SU-DHL-6 (cell line): ENCODE measurements around the gene OLFM4.

Experiments used
- H2AFZ ChIP-seq: fragments of 200-600 bp; sonication (generic); 2 replicates; pipeline ENCODE4 v1.6.1; 2014; ENCODE audit warnings: low read depth, mild to moderate bottlenecking, moderate library complexity, mixed read lengths, antibody characterized with exemption, low read length; ENCODE audit not compliant: severe bottlenecking
- H3F3A ChIP-seq: fragments of 200-600 bp; shearing (Covaris generic); 2 replicates; pipeline ENCODE4 v1.6.0; 2016; ENCODE audit warnings: antibody characterized with exemption, mild to moderate bottlenecking; ENCODE audit not compliant: insufficient read depth
- H3K27ac ChIP-seq: fragments of 200-600 bp; sonication (generic); 2 replicates; pipeline ENCODE4 v1.5.1; 2016; ENCODE audit warnings: low read depth, mild to moderate bottlenecking, low read length, moderate library complexity, mixed read lengths
- H3K27me3 ChIP-seq: fragments of 200-600 bp; sonication (generic), shearing (Covaris generic); 2 replicates; pipeline ENCODE4 v1.6.0; 2014; ENCODE audit warnings: mild to moderate bottlenecking, low read length
- H3K36me3 ChIP-seq: fragments of 200-600 bp; sonication (generic); 2 replicates; pipeline ENCODE4 v1.6.1; 2014; ENCODE audit warnings: mild to moderate bottlenecking, low read length, mixed read lengths
- H3K4me2 ChIP-seq: fragments of 300-600, 200-600 bp; shearing (Covaris generic), sonication (generic); 2 replicates; pipeline ENCODE4 v1.6.0; 2014; ENCODE audit warnings: low read length, low read depth, mild to moderate bottlenecking; ENCODE audit not compliant: poor library complexity, severe bottlenecking
- H3K4me3 ChIP-seq: fragments of 200-600 bp; sonication (generic); 2 replicates; pipeline ENCODE4 v1.5.1; 2014; ENCODE audit warnings: antibody characterized with exemption, low read length, mild to moderate bottlenecking, mixed read lengths; ENCODE audit not compliant: insufficient read depth, poor library complexity, severe bottlenecking
- H3K79me2 ChIP-seq: fragments of 200-600 bp; sonication (generic); 2 replicates; pipeline ENCODE4 v1.6.1; 2014; ENCODE audit warnings: mild to moderate bottlenecking, low read length, moderate library complexity; ENCODE audit not compliant: insufficient read depth
- H3K9ac ChIP-seq: fragments of 200-600 bp; sonication (generic); 2 replicates; pipeline ENCODE4 v1.7.0; 2014; ENCODE audit warnings: mild to moderate bottlenecking, low read length
- H3K9me2 ChIP-seq: fragments of 200-600 bp; sonication (generic); replicated peaks from 2 replicates; pipeline ENCODE4 v1.6.1; 2014; ENCODE audit warnings: low read length; ENCODE audit not compliant: insufficient read depth
- H3K9me3 ChIP-seq: fragments of 200-600 bp; sonication (generic); 2 replicates; pipeline ENCODE4 v1.6.1; 2014; ENCODE audit warnings: low read length, mixed read lengths; ENCODE audit not compliant: insufficient read depth
- H4K20me1 ChIP-seq: fragments of 200-600 bp; sonication (generic); 2 replicates; pipeline ENCODE4 v1.6.1; 2014; ENCODE audit warnings: low read depth, mild to moderate bottlenecking, antibody characterized with exemption, low read length, moderate library complexity, mixed read lengths
- CTCF ChIP-seq: fragments of 200-600 bp; sonication (generic); IDR thresholded peaks from one replicate; pipeline ENCODE4 v1.5.1; 2017; ENCODE audit warnings: antibody characterized with exemption, mild to moderate bottlenecking, low read length, moderate library complexity; ENCODE audit not compliant: insufficient read depth, poor library complexity, severe bottlenecking
- EZH2phosphoT487 ChIP-seq: fragments of 200-600 bp; sonication (generic), shearing (Covaris generic); conservative IDR thresholded peaks from 2 replicates; pipeline ENCODE4 v1.6.1; 2018; ENCODE audit warnings: mild to moderate bottlenecking, antibody characterized with exemption, low read length, moderate library complexity, mixed read lengths

The OLFM4 gene

DNA sequence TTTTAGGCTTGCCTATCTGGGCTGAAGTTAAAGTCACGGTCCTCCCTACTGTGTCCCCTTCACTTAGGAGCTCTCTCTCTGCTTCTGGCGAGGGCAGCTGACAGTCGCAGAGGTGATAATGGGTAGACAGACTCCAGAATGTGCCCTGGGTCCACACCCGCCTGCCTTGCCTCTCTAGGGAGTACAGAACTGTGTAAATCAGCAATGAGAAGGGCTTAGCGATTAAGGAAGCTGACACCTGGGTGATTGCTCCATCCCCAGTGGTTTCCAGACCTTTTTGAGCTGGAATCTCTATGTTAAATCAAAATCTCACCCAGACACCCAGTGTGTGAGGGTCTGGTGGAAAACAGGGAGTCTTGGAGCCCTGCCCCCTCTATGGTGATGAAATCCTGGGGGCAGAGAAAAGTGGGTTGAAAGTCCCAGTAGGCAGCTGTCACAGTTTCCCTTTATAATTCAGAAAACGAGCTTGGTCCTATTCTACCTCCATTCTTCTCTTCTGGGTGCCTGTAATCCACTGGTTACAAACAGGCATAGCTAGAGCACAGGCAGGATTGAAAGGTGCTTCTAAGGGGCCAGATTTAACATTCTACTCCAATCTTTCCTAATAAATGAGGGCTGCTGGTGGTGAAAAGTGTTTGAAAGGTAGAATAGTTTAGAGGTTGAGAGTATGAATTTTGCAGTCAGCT lies 46.9 kb downstream of the OLFM4 start:
- H3K9me2 ChIP-seq = no peaks in the 10 kb centered on the region
- H4K20me1 ChIP-seq = no peaks in the 10 kb centered on the region
- no peak overlapping the region for H3K4me2 ChIP-seq
- H3K36me3 ChIP-seq = no peaks in the 10 kb centered on the region
- no peaks in the 10 kb centered on the region for H3F3A ChIP-seq
- no peaks in the 10 kb centered on the region for H3K27me3 ChIP-seq
- H3K79me2 ChIP-seq = no peaks in the 10 kb centered on the region
- H3K27ac ChIP-seq = no peak overlapping the region
- no peak overlapping the region for H2AFZ ChIP-seq
- no peak for TF ChIP-seq CTCF
- no peak for TF ChIP-seq EZH2phosphoT487
- H3K4me3 ChIP-seq = no peak overlapping the region
- H3K9me3 ChIP-seq = no peaks in the 10 kb centered on the region
- H3K9ac ChIP-seq = no peak overlapping the region

- no peak overlapping the region for H2AFZ ChIP-seq
- no peak overlapping the region for H3K4me2 ChIP-seq
- H3K27ac ChIP-seq = no peak overlapping the region
- no peaks in the 10 kb centered on the region for H3K36me3 ChIP-seq
- TF ChIP-seq CTCF (no peak), EZH2phosphoT487 (no peak)
- H3F3A ChIP-seq = no peaks in the 10 kb centered on the region
- no peak overlapping the region for H3K4me3 ChIP-seq
- no peaks in the 10 kb centered on the region for H3K9me3 ChIP-seq
- H3K79me2 ChIP-seq = no peaks in the 10 kb centered on the region
- no peaks in the 10 kb centered on the region for H4K20me1 ChIP-seq
- no peak overlapping the region for H3K9ac ChIP-seq
- no peaks in the 10 kb centered on the region for H3K9me2 ChIP-seq
- no peaks in the 10 kb centered on the region for H3K27me3 ChIP-seq
Observed at GRCh38 chr13:53079691-53080090, 51.1 kb downstream of the OLFM4 start.

DNA sequence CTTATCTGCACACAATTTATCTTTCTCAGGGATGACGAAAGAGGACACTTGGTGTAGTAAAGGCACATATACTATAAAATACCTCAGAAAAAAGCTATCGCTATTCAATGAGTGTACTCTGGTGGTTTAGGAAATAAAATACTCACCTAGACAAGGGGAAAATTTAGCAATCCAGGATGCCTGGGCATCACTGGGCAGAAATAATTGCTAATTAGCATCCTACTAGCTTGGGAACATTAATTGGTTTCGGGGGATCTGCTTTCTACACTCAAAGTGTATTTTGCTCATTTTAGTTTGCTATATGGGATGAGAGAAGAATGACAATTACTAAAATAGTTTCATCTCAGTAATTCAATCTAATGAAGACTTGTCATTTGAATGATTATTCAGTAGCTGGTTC lies 60.3 kb downstream of the OLFM4 start:
- H3K36me3 ChIP-seq = no peaks in the 10 kb centered on the region
- no peaks in the 10 kb centered on the region for H3K9me2 ChIP-seq
- no peak overlapping the region for H2AFZ ChIP-seq
- no peaks in the 10 kb centered on the region for H3F3A ChIP-seq
- H3K9ac ChIP-seq = no peak overlapping the region
- no peaks in the 10 kb centered on the region for H4K20me1 ChIP-seq
- TF ChIP-seq EZH2phosphoT487 (no peak), CTCF (no peak)
- no peak overlapping the region for H3K4me3 ChIP-seq
- H3K27ac ChIP-seq = no peak overlapping the region
- H3K79me2 ChIP-seq = no peaks in the 10 kb centered on the region
- no peak overlapping the region for H3K4me2 ChIP-seq
- H3K9me3 ChIP-seq = no peaks in the 10 kb centered on the region
- no peaks in the 10 kb centered on the region for H3K27me3 ChIP-seq
